ENCODE measurements around the gene ANKFN1.

Gene ANKFN1

GRCh38 chr17:56146534-56146933 is 6.7 kb upstream of the ANKFN1 start:
- H3K4me3 ChIP-seq (ENCODE audit: low read length), result no peak overlapping the region
- DNase-seq (ENCODE audit: low read depth), result no peak
- TF ChIP-seq CTCF (conservative IDR thresholded peaks at IDR 0.05; ENCODE audit: low read length), result no peak

- H3K4me3 ChIP-seq (ENCODE audit: low read length), result no peak overlapping the region
- DNase-seq (ENCODE audit: low read depth), result no peak
- no peak for TF ChIP-seq CTCF (conservative IDR thresholded peaks at IDR 0.05; ENCODE audit: low read length)
Observed at GRCh38 chr17:56148333-56148732, 4.9 kb upstream of the ANKFN1 start.

GRCh38 chr17:56149266-56150036 is 3.8 kb upstream of the ANKFN1 start:
- no peak for TF ChIP-seq CTCF (conservative IDR thresholded peaks at IDR 0.05; ENCODE audit: low read length)
- no peak for DNase-seq (ENCODE audit: low read depth)
- no peak overlapping the region for H3K4me3 ChIP-seq (ENCODE audit: low read length)

GRCh38 chr17:56150649-56151048 is 2.6 kb upstream of the ANKFN1 start:
- no peak for TF ChIP-seq CTCF (conservative IDR thresholded peaks at IDR 0.05; ENCODE audit: low read length)
- no peak overlapping the region for H3K4me3 ChIP-seq (ENCODE audit: low read length)
- DNase-seq (ENCODE audit: low read depth), result no peak

GRCh38 chr17:56157845-56158244 is 4.6 kb downstream of the ANKFN1 start:
- DNase-seq (ENCODE audit: low read depth), result no peak
- no peak for TF ChIP-seq CTCF (conservative IDR thresholded peaks at IDR 0.05; ENCODE audit: low read length)
- no peak overlapping the region for H3K4me3 ChIP-seq (ENCODE audit: low read length)

- no peak for TF ChIP-seq CTCF (conservative IDR thresholded peaks at IDR 0.05; ENCODE audit: low read length)
- no peak overlapping the region for H3K4me3 ChIP-seq (ENCODE audit: low read length)
- DNase-seq (ENCODE audit: low read depth), result no peak
Observed at GRCh38 chr17:56158344-56158743, 5.1 kb downstream of the ANKFN1 start.
